Measurements from ENCODE around the gene CSF1R.

DNA sequence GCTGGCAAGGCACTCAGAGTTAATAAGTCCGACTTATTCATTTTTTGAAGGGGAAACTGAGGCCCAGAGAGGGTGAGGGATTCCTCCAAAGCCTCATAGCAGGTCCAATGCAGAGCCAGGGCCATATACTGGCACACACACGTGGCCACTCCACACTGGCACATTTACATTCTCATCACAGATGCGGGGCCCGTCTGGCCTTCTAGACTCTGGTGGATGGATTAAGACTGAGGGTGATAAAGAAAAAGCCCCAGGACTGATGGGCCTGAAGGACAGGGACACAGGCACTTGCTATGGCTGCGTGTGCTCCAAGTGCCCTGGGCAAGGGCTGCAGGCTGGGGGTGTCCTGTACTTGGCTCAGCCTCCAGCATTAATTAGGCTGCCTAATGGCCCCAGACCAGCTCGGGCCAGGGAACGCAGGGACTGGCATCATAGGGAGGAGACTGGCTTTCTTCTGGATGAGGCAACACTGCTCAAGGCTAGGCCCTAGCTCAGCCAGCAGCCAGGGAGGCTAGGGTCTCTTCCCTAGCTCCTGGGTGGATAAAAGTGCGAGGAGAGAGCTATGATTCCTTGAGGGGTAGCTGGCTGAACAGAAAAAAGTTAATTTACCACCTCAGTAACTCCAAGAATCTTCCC lies 28.5 kb upstream of the CSF1R start:
- TF ChIP-seq, protein P1, sequence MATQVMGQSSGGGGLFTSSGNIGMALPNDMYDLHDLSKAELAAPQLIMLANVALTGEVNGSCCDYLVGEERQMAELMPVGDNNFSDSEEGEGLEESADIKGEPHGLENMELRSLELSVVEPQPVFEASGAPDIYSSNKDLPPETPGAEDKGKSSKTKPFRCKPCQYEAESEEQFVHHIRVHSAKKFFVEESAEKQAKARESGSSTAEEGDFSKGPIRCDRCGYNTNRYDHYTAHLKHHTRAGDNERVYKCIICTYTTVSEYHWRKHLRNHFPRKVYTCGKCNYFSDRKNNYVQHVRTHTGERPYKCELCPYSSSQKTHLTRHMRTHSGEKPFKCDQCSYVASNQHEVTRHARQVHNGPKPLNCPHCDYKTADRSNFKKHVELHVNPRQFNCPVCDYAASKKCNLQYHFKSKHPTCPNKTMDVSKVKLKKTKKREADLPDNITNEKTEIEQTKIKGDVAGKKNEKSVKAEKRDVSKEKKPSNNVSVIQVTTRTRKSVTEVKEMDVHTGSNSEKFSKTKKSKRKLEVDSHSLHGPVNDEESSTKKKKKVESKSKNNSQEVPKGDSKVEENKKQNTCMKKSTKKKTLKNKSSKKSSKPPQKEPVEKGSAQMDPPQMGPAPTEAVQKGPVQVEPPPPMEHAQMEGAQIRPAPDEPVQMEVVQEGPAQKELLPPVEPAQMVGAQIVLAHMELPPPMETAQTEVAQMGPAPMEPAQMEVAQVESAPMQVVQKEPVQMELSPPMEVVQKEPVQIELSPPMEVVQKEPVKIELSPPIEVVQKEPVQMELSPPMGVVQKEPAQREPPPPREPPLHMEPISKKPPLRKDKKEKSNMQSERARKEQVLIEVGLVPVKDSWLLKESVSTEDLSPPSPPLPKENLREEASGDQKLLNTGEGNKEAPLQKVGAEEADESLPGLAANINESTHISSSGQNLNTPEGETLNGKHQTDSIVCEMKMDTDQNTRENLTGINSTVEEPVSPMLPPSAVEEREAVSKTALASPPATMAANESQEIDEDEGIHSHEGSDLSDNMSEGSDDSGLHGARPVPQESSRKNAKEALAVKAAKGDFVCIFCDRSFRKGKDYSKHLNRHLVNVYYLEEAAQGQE (IDR thresholded peaks at IDR 0.05) = no peak
- TF ChIP-seq, protein P2, sequence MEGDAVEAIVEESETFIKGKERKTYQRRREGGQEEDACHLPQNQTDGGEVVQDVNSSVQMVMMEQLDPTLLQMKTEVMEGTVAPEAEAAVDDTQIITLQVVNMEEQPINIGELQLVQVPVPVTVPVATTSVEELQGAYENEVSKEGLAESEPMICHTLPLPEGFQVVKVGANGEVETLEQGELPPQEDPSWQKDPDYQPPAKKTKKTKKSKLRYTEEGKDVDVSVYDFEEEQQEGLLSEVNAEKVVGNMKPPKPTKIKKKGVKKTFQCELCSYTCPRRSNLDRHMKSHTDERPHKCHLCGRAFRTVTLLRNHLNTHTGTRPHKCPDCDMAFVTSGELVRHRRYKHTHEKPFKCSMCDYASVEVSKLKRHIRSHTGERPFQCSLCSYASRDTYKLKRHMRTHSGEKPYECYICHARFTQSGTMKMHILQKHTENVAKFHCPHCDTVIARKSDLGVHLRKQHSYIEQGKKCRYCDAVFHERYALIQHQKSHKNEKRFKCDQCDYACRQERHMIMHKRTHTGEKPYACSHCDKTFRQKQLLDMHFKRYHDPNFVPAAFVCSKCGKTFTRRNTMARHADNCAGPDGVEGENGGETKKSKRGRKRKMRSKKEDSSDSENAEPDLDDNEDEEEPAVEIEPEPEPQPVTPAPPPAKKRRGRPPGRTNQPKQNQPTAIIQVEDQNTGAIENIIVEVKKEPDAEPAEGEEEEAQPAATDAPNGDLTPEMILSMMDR (IDR thresholded peaks at IDR 0.05) = no peak
- TF ChIP-seq, protein P3, sequence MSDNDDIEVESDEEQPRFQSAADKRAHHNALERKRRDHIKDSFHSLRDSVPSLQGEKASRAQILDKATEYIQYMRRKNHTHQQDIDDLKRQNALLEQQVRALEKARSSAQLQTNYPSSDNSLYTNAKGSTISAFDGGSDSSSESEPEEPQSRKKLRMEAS (IDR thresholded peaks at IDR 0.05) = no peak
- TF ChIP-seq JUNB (IDR thresholded peaks at IDR 0.05) (no peak), POLR2A (IDR thresholded peaks at IDR 0.05; ENCODE audit: low read length) (no peak)

All from A549 (cell line).